NCI-H345 (cell line): ENCODE data around the gene ROR1.
"Not testable (repeated sequence)": the region's sequence is repeated elsewhere in the genome, so short reads cannot be mapped to it uniquely, and the experiment has no call there.

ENCODE experiments used
- DNase-seq: peaks from one replicate; lab custom pipeline; 2025; lab: John Stamatoyannopoulos, UW

Gene ROR1

GRCh38 chr1:63822540-63822939, 48.7 kb downstream of the ROR1 start:
- no peak for DNase-seq

DNA sequence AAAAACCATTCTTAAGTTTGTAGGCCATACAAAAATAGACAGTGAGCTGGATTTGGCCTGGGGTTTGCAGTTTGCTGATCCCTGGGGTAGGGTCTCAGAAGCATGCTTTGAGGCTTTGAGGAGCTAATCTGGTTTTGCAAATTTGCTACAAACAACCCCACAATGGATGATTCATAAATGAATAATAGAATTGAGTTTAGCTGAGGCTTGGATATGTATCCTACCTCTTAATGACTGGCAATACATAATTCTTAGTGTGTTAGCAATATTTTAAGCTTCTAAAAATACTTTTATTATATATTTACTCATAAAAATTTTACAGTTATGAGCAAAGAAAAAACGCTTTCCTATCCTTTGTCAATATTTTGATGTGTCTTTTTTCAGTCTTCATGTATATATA, 50.6 kb downstream of the ROR1 start:
- no peak for DNase-seq

GRCh38 chr1:63825111-63825510, 51.3 kb downstream of the ROR1 start:
- DNase-seq: no peak

GRCh38 chr1:63826246-63826861, 52.5 kb downstream of the ROR1 start:
- not testable (repeated sequence) for DNase-seq

- no peak for DNase-seq
Measured at GRCh38 chr1:63827411-63828321, 53.8 kb downstream of the ROR1 start.

GRCh38 chr1:63828322-63829044, 54.7 kb downstream of the ROR1 start:
- no peak for DNase-seq

- no peak for DNase-seq
Measured at GRCh38 chr1:63829349-63830327, 55.8 kb downstream of the ROR1 start.

GRCh38 chr1:63831409-63831808, 57.6 kb downstream of the ROR1 start:
- no peak for DNase-seq

DNA sequence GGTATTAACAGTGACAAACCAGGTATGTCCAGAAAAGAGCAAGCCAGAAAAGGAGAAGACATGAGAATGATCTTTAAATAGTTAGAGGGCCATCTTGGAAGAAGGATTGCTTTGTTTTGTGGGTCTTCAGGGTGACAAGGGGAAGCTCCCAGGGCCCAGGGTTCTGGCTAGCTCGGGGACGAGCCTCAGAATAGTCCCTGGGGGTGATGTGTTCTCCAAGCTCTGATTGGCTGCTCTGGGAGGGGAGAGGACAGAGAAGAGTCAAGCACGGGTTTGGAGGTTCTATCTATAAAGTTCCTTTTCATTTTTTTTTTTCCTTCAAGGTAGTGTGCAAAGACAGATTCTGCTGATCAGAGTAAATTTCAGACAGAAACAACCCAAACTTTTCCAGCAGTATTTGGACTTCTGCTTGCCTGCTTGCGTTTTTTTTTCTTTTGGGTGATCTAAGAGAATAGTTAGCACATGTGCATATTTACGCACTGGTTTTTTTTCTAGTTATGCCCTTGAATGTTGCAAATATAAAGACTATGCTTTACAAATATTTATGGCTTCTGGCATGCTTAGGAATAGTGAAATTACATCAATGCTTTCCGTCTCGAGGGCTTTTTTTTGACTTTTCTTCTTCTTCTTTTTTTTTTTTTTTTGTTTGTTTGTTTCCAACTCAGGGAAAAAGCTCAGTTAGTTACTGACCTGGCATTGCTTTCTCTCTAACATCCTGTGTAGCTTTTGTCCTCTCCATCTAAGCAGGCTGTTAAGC, 59.7 kb downstream of the ROR1 start:
- DNase-seq: no peak

DNA sequence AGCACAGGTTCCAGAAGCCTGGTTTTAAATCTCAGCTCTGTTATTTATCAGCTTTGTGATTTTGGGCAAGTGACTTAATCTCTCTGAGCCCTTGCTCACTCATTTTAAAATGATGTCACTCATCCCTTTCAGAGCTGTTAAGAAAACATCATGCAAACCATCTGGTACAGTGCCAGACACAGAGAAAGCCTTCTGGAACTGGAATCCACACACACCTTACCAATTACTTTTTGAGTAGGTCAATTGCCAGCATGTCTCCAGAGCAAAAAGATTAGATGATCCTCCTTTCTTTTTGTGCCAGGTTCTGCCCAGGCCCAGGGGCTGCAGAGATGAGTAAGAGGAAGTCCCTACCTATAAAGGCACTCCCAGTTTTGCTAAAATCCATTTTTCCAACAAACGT, 61.3 kb downstream of the ROR1 start:
- no peak for DNase-seq

DNA sequence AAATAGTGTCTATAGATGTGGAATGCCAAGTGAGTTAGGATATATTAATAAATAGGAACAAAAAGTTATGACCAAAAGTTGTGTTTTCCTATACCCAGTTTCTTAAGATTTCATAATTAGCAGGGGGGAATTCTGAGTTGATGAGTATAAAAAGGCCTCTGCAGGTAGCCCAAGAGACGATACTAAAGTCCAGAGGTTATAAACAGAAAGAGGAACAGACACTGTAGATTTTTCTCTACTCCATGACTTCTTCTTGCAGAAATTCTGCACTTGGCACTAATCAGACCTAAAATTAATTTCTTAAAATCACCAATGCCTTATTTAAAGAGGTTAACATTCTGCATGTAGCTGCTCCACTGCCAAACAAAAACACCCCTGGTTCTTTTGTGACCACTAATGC, 62.6 kb downstream of the ROR1 start:
- no peak for DNase-seq

DNA sequence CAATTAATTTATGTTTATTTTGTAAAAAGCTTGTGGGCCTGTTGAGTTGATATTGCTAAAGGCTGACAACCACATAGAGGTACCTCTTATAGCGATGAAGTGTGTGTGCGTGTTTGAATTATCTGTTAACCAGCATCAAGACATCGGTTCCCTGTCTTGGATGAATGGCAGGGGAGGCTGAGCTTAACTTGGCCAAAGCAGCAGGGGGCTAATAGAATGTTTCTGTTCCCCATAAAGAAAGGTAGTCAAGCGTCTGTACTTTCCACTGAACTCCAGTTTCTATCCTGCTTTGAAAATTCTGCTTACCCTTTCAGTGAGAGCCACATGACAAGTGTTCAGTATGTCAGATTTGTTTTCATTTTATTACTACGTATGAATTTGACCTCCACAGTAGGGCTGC, 63.0 kb downstream of the ROR1 start:
- no peak for DNase-seq

DNA sequence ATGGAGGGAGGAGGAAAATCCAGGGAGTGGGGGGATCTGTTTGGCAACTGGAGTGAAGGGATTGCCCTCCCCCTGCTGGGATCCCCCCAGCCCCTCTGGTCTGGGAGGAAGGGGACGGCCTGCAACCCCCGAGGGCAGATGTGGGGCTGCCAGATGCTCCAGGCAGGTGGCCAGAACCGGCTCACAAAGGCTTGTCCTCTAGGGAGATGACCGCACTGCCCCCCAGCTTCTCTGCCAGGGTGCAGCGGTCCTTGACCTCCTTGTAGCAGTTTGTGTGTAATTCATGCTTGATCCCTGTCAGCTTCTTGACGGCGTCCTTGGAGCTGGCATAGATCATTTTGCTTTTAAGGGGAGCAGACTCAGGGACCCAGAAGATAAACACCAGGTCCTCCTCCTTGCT, 69.2 kb downstream of the ROR1 start:
- no peak for DNase-seq

DNA sequence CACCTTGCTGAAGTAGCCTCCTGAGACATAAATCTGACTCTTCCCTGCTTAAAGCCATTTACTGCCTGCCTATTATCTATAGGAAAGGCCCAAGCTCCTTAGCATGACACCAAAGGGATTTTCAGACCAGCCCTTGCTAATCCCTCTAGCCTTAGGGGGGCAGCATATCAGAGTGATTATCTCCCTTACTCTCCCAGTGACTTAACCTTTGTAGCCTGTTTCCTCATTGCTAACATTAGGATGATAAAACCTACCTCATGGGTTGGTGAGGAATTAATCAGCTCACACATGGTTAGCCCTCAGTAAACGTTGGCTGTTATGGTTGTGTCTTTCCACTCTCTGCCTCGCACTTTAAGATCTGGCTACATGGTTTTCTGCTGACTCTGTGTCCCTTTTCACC, 70.1 kb downstream of the ROR1 start:
- no peak for DNase-seq

GRCh38 chr1:63845346-63845745, 71.5 kb downstream of the ROR1 start:
- no peak for DNase-seq

DNA sequence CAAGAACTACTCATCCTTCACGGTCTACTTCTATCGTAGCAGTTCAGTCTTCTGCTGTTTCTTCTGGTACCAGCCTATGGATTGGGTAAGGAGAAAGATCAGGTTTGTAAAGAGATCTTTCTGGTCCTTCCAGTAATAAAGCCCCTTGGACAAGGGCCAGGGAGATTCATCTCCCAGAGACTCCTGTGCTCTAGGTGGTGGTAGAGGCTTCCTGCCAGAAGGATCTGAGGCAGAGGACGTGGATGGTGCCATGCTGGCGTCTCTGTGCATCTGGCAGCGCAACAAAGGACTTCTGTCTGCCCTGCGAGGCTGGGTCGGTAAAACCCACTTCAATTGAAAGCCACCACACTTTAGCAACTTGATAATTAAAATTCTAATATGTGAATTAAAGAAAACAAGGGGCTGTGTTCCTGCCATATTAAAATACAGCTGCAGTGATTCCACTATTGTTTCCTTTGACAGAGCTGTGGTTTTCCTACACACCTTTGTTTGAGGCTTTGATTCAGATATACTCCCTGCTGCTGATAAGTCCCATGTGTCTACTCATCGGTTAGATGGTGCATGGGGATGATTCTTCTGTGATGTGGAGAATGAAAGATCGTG, 73.6 kb downstream of the ROR1 start:
- DNase-seq: peak; percentile 63

DNA sequence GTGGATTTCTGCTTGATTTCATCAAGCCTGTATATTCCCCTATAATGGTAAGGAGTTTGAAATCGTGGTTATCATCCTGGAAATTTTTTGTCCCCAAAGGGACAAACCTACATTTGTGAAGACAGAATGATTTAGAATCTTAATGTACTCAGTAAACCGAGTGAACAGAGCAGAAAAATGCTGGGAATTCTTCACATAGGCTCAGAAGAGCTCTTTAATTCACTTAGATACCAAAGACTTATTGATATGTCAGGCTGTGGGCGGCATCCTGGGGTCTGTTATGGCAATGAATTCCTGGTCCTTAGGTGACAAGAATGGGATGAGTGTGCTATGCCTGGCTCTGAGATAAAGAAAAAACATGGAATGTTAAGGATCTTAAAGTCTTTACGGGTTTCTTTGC, 74.9 kb downstream of the ROR1 start:
- DNase-seq: no peak

GRCh38 chr1:63849149-63849548, 75.3 kb downstream of the ROR1 start:
- DNase-seq: no peak

GRCh38 chr1:63854091-63854490, 80.3 kb downstream of the ROR1 start:
- no peak for DNase-seq

GRCh38 chr1:63855942-63856341, 82.1 kb downstream of the ROR1 start:
- no peak for DNase-seq

GRCh38 chr1:63856924-63857323, 83.1 kb downstream of the ROR1 start:
- DNase-seq: no peak
